Left lung (tissue), 14 donors: ENCODE measurements around the gene TRIM29. TPM values are rescaled to one million over a fixed set of nuclear protein-coding genes. Genes with fewer than 3 reads are reported as not detected.

ENCODE experiments used
- ATAC-seq: fragments of 200-7000 bp; cut with Tn5 transposase; one replicate; pipeline ENCODE4 v1.9.1; 2020; ENCODE audit warnings: moderate library complexity
- DNase-seq, 4 donors: peaks; one replicate each; pipeline ENCODE4 v3.0.0-alpha.2; 2013 to 2020
- H3K27ac ChIP-seq, 2 donors: fragments of 200-600 bp; sonication (generic) in 1 of 2; one replicate each; pipeline versions ENCODE4 v1.5.0 to v1.8.0; 2020 to 2021
- H3K27me3 ChIP-seq, 2 donors: fragments of 200-600 bp; sonication (generic) in 1 of 2; one replicate each; pipeline versions ENCODE4 v1.5.0 to v1.8.0; 2020 to 2021
- H3K36me3 ChIP-seq, 2 donors: fragments of 200-600 bp; sonication (generic) in 1 of 2; one replicate each; pipeline versions ENCODE4 v1.5.0 to v1.8.0; 2020 to 2021
- H3K4me1 ChIP-seq, 2 donors: fragments of 200-600 bp; one replicate each; pipeline ENCODE4 v1.8.0; 2021
- H3K4me3 ChIP-seq, 2 donors: fragments of 200-600 bp; sonication (generic) in 1 of 2; one replicate each; pipeline versions ENCODE4 v1.5.0 to v1.8.0; 2020 to 2021; ENCODE audit warnings: mild to moderate bottlenecking in 1 of 2
- H3K9me3 ChIP-seq, 2 donors: fragments of 200-600 bp; sonication (generic) in 1 of 2; one replicate each; pipeline versions ENCODE4 v1.5.0 to v1.8.0; 2020 to 2021
- CTCF ChIP-seq, 2 donors: fragments of 200-600 bp; sonication (generic) in 1 of 2; IDR thresholded peaks; one replicate each; pipeline versions ENCODE4 v1.5.0 to v1.8.0; 2021; ENCODE audit warnings: antibody characterized with exemption in 2 of 2
- intact Hi-C, 2 donors: fragments of 100-400 bp; cut with DNase I; formaldehyde crosslinking; loops; one replicate each; pipeline versions ENCODE4 v1.11.2 to v1.14.2; 2022
- long read RNA-seq, 12 donors: library from polyadenylated mRNA in 2 of 12; unstranded in 2 of 12; transcript quantifications; one replicate each; pipeline ENCODE4 v2.0.0 and lab custom pipeline, GENCODE V29; 2019 to 2026
- polyA plus RNA-seq, 6 donors: library from polyadenylated mRNA; unstranded; fragments of 120-200 nt; gene quantifications; one replicate each; pipeline ENCODE4 v1.2.1, GENCODE V29; 2013; ENCODE audit not compliant: insufficient read length in 6 of 6
- total RNA-seq, 2 donors: library from RNA; stranded (reverse); fragmentation: NEBNext Ultra II Directional; extraction: Animal tissue kit (Norgen Biotek cat#: 25700); gene quantifications; one replicate each; pipeline ENCODE4 v1.2.1, GENCODE V29; 2021
- donor health status: DM: no; HTN: yes; CAD: no.
- donor health status: DM: no; HTN: no; CAD: no.

The TRIM29 gene
- 1 to 10 TPM; 2.3 to 5.4 TPM for total RNA-seq
- polyA plus RNA-seq: under 1 TPM; 0.18 to 0.85 (median 0.35) TPM
- long read RNA-seq, donor 1: 0 reads
- long read RNA-seq, donor 2: 0 reads
- long read RNA-seq, donor 3: 0 reads
- long read RNA-seq, donor 4, partial matches to known transcripts: 0 of 1 reads
- long read RNA-seq, donor 4, other reads (novel, unspliced or antisense): 0 of 1 reads
- long read RNA-seq, donor 5: 0 reads
- long read RNA-seq, donor 6: 0 reads
- long read RNA-seq, donor 7: 0 reads
- long read RNA-seq, donor 8: 0 reads
- long read RNA-seq, donor 9: 0 reads
- long read RNA-seq, donor 10, partial matches to known transcripts: 0 of 2 reads
- long read RNA-seq, donor 10, other reads (novel, unspliced or antisense): 2 of 2 reads
- long read RNA-seq, donor 11: 0 reads
- long read RNA-seq, donor 12: 0 reads

GRCh38 chr11:120137611-120138521 lies at the start of gene TRIM29:
TRIM29 (minus strand) TSS chr11:120138113; CDS start chr11:120138031, 82 bp downstream.
- no peaks in the 10 kb centered on the region for H3K36me3 ChIP-seq
- H3K9me3 ChIP-seq: no peaks in the 10 kb centered on the region
- H3K27ac ChIP-seq: no peak within 1 kb of the TSS
- no peaks in the 10 kb centered on the region for H3K4me1 ChIP-seq
- H3K4me3 ChIP-seq: no peak within 1 kb of the TSS
- peaks cover 0 to 25% of the 10 kb centered on the region in 2 donors for H3K27me3 ChIP-seq
- intact Hi-C loops: no loop called here
- ATAC-seq: peak; percentile 51
- DNase-seq: no peak
- no peak for TF ChIP-seq CTCF (IDR thresholded peaks at IDR 0.05)

- Histone ChIP-seq H3K27me3 (peaks cover 0 to 8% of the 10 kb centered on the region in 2 donors), H3K4me3 (no peak overlapping the region), H3K27ac (peak overlapping the region in 1 of 2 donors; percentile 44), H3K36me3 (no peaks in the 10 kb centered on the region), H3K9me3 (no peaks in the 10 kb centered on the region), H3K4me1 (peaks cover 0 to 5% of the 10 kb centered on the region in 2 donors)
- no peak for TF ChIP-seq CTCF (IDR thresholded peaks at IDR 0.05)
- ATAC-seq: peak; percentile 24
- intact Hi-C loops: no loop called here
- peak in 3 of 4 donors; percentile 32 to 77 (median 74) for DNase-seq
These were observed 49.1 kb upstream of the TRIM29 start for GRCh38 chr11:120186774-120187591.

GRCh38 chr11:120186456-120186773 lies 48.5 kb upstream of the TRIM29 start:
- H3K4me1 ChIP-seq: peaks cover 0 to 5% of the 10 kb centered on the region in 2 donors

More at GRCh38 chr11:120186456-120186773, 48.5 kb upstream of the TRIM29 start:
- Histone ChIP-seq H3K4me3 (no peak overlapping the region), H3K9me3 (no peaks in the 10 kb centered on the region), H3K27ac (peak overlapping the region in 1 of 2 donors; percentile 33), H3K27me3 (peaks cover 0 to 7% of the 10 kb centered on the region in 2 donors), H3K36me3 (no peaks in the 10 kb centered on the region)
- DNase-seq (no peak), ATAC-seq (no peak)
- TF ChIP-seq CTCF (IDR thresholded peaks at IDR 0.05): no peak
- intact Hi-C loops: no loop called here
